H9 (cell line): Measurements from ENCODE around the gene PCNX3. TPM values are rescaled to one million over a fixed set of nuclear protein-coding genes. Genes with fewer than 3 reads are reported as not detected.

ENCODE experiments used
- DNase-seq: peaks from one replicate; pipeline ENCODE4 v3.0.0-alpha.2; 2017
- H2AFZ ChIP-seq: one replicate; pipeline ENCODE4 v1.6.1; 2013; ENCODE audit warnings: mild to moderate bottlenecking, low read length, control low read depth, moderate library complexity
- H2AK5ac ChIP-seq: 2 replicates; pipeline ENCODE4 v1.6.1; 2013; ENCODE audit warnings: low read length, control low read depth, mixed read lengths; ENCODE audit not compliant: insufficient read length
- H2BK120ac ChIP-seq: one replicate; pipeline ENCODE4 v1.6.1; 2013; ENCODE audit warnings: low read depth, mild to moderate bottlenecking, low read length, control low read depth, inconsistent platforms; ENCODE audit not compliant: poor library complexity, severe bottlenecking
- H2BK12ac ChIP-seq: 2 replicates; pipeline ENCODE4 v1.6.1; 2013; ENCODE audit warnings: low read length, control low read depth, mixed read lengths, low read depth; ENCODE audit not compliant: insufficient read length
- H2BK15ac ChIP-seq: 2 replicates; pipeline ENCODE4 v1.6.1; 2013; ENCODE audit warnings: low read depth, low read length, control low read depth
- H2BK20ac ChIP-seq: one replicate; pipeline ENCODE4 v1.6.1; 2013; ENCODE audit warnings: low read depth, mild to moderate bottlenecking, low read length, control low read depth, inconsistent platforms; ENCODE audit not compliant: poor library complexity, severe bottlenecking
- H2BK5ac ChIP-seq: 2 replicates; pipeline ENCODE4 v1.6.1; 2013; ENCODE audit warnings: low read length, control low read depth, mixed read lengths; ENCODE audit not compliant: insufficient read length
- H3K14ac ChIP-seq: 2 replicates; pipeline ENCODE4 v1.6.1; 2013; ENCODE audit warnings: low read length, control low read depth; ENCODE audit not compliant: insufficient read depth
- H3K18ac ChIP-seq: 2 replicates; pipeline ENCODE4 v1.6.1; 2013; ENCODE audit warnings: low read depth, mild to moderate bottlenecking, mixed read lengths, low read length, control low read depth; ENCODE audit not compliant: insufficient read length
- H3K23ac ChIP-seq: 2 replicates; pipeline ENCODE4 v1.6.1; 2013; ENCODE audit warnings: low read length, control low read depth, mixed read lengths, low read depth; ENCODE audit not compliant: insufficient read length
- H3K23me2 ChIP-seq: 2 replicates; pipeline ENCODE4 v1.6.1; 2013; ENCODE audit warnings: low read depth, mild to moderate bottlenecking, mixed read lengths, low read length, control low read depth; ENCODE audit not compliant: insufficient read length, poor library complexity, severe bottlenecking
- H3K27ac ChIP-seq: 2 replicates; pipeline ENCODE4 v1.5.1; 2013; ENCODE audit warnings: low read length, control low read depth, mixed read lengths, low read depth; ENCODE audit not compliant: insufficient read length
- H3K27me3 ChIP-seq: 2 replicates; pipeline ENCODE4 v1.6.1; 2013; ENCODE audit warnings: low read length, control low read depth, inconsistent platforms; ENCODE audit not compliant: insufficient read depth
- H3K4ac ChIP-seq: 2 replicates; pipeline ENCODE4 v1.6.1; 2013; ENCODE audit warnings: low read depth, mild to moderate bottlenecking, control low read depth, inconsistent platforms, low read length, moderate library complexity
- H3K4me1 ChIP-seq: 2 replicates; pipeline ENCODE4 v1.6.1; 2013; ENCODE audit warnings: low read length, control low read depth, inconsistent platforms; ENCODE audit not compliant: insufficient read depth
- H3K4me2 ChIP-seq: 2 replicates; pipeline ENCODE4 v1.6.1; 2013; ENCODE audit warnings: low read length, control low read depth, mixed read lengths; ENCODE audit not compliant: insufficient read length, insufficient read depth
- H3K56ac ChIP-seq: 2 replicates; pipeline ENCODE4 v1.6.1; 2013; ENCODE audit warnings: low read depth, mild to moderate bottlenecking, mixed read lengths, low read length, control low read depth; ENCODE audit not compliant: insufficient read length
- H3K79me1 ChIP-seq: 2 replicates; pipeline ENCODE4 v1.6.1; 2013; ENCODE audit warnings: low read depth, mild to moderate bottlenecking, moderate library complexity, low read length, control low read depth, inconsistent platforms; ENCODE audit not compliant: insufficient read depth, poor library complexity, severe bottlenecking
- H3K79me2 ChIP-seq: 2 replicates; pipeline ENCODE4 v1.6.1; 2013; ENCODE audit warnings: low read length, control low read depth, inconsistent platforms; ENCODE audit not compliant: insufficient read depth
- H3K9ac ChIP-seq: 2 replicates; pipeline ENCODE4 v1.6.1; 2013; ENCODE audit warnings: low read length, control low read depth, mixed read lengths; ENCODE audit not compliant: insufficient read length; ENCODE audit errors: extremely low read depth
- H3K9me3 ChIP-seq: one replicate; pipeline ENCODE4 v1.6.1; 2013; ENCODE audit warnings: low read depth, low read length, inconsistent platforms; ENCODE audit not compliant: control insufficient read depth
- H3T11ph ChIP-seq: one replicate; pipeline ENCODE4 v1.6.1; 2013; ENCODE audit warnings: mild to moderate bottlenecking, low read length, control low read depth, inconsistent platforms
- H4K20me1 ChIP-seq: one replicate; pipeline ENCODE4 v1.6.1; 2013; ENCODE audit not compliant: control insufficient read depth, insufficient read length, insufficient read depth
- H4K5ac ChIP-seq: 2 replicates; pipeline ENCODE4 v1.6.1; 2013; ENCODE audit warnings: low read depth, mild to moderate bottlenecking, mixed read lengths, low read length, control low read depth; ENCODE audit not compliant: insufficient read length
- H4K8ac ChIP-seq: replicated peaks from 2 replicates; pipeline ENCODE4 v1.6.1; 2013; ENCODE audit warnings: low read length, control low read depth, mixed read lengths, low read depth; ENCODE audit not compliant: insufficient read length
- H4K91ac ChIP-seq: 2 replicates; pipeline ENCODE4 v1.6.1; 2013; ENCODE audit warnings: low read depth, mild to moderate bottlenecking, moderate library complexity, mixed read lengths, low read length, control low read depth; ENCODE audit not compliant: insufficient read length
- H3K27ac Mint-ChIP-seq, 3 experiments: 2 replicates in 2 of 3; 3 replicates in 1 of 3; pipeline ENCODE4 v1.8.0; 2020 to 2021; ENCODE audit warnings: mixed read lengths in 3 of 3, mild to moderate bottlenecking in 1 of 3, moderate library complexity in 1 of 3
- H3K27me3 Mint-ChIP-seq: 2 replicates; pipeline ENCODE4 v1.8.0; 2021; ENCODE audit warnings: low read depth, mild to moderate bottlenecking, moderate library complexity, mixed read lengths
- H3K36me3 Mint-ChIP-seq, 3 experiments: 2 replicates in 2 of 3; 3 replicates in 1 of 3; pipeline ENCODE4 v1.8.0; 2020 to 2021; ENCODE audit warnings: low read depth in 3 of 3, mixed read lengths in 3 of 3; ENCODE audit not compliant: insufficient read depth in 1 of 3
- H3K4me1 Mint-ChIP-seq, 2 experiments: 2 replicates each; pipeline ENCODE4 v1.8.0; 2020; ENCODE audit warnings: mixed read lengths in 2 of 2
- H3K4me3 Mint-ChIP-seq, 2 experiments: 2 replicates in 1 of 2; 3 replicates in 1 of 2; pipeline ENCODE4 v1.8.0; 2020 to 2021; ENCODE audit warnings: mild to moderate bottlenecking in 2 of 2, mixed read lengths in 2 of 2, moderate library complexity in 1 of 2
- H3K9me3 Mint-ChIP-seq, 2 experiments: 2 replicates in 1 of 2; 3 replicates in 1 of 2; pipeline ENCODE4 v1.8.0; 2020; ENCODE audit warnings: mild to moderate bottlenecking in 2 of 2, mixed read lengths in 2 of 2, moderate library complexity in 1 of 2
- CTCF ChIP-seq: fragments of 200-600 bp; sonication (generic); conservative IDR thresholded peaks from 3 replicates; pipeline ENCODE4 v1.8.0; 2021; ENCODE audit warnings: antibody characterized with exemption, mild to moderate bottlenecking
- WGBS: extraction: QIAGEN DNeasy Blood & Tissue Kit; methylation state at CpG from one replicate; pipeline ENCODE4 v1.1.7; 2013; ENCODE audit warnings: missing lambda C conversion rate, low lambda C conversion rate, mixed read lengths; ENCODE audit not compliant: insufficient read length; ENCODE audit errors: extremely low coverage; 5-methylcytosine and 5-hydroxymethylcytosine counted together
- total RNA-seq: library from RNA; stranded (reverse); gene quantifications from 2 replicates; pipeline ENCODE4 v1.2.1, GENCODE V29; 2021

The PCNX3 gene
- total RNA-seq, 1 experiment from 2014 or later, result 50.5 TPM

GRCh38 chr11:65644837-65645236 lies 29.3 kb downstream of the PCNX3 start:
- Histone ChIP-seq H3K4me2 (no peak overlapping the region), H3K14ac (no peak overlapping the region), H3T11ph (no peak overlapping the region), H3K4me1 (peaks cover 5% of the 10 kb centered on the region; the same call in 1 of the 2 replicates), H3K23ac (no peak overlapping the region), H3K56ac (no peak overlapping the region), H3K27ac (no peak overlapping the region), H3K79me2 (no peaks in the 10 kb centered on the region), H2AK5ac (no peak overlapping the region), H2BK120ac (no peak overlapping the region), H3K27me3 (no peaks in the 10 kb centered on the region), H4K20me1 (peaks cover 5% of the 10 kb centered on the region), H4K5ac (no peak overlapping the region), H3K18ac (no peak overlapping the region), H4K8ac (no peak overlapping the region), H2BK15ac (no peak overlapping the region), H3K9me3 (no peaks in the 10 kb centered on the region), H2BK5ac (no peak overlapping the region), H3K9ac (no peak overlapping the region), H2AFZ (no peak overlapping the region), H2BK12ac (no peak overlapping the region), H3K79me1 (no peaks in the 10 kb centered on the region), H3K23me2 (peaks cover 11% of the 10 kb centered on the region), H2BK20ac (no peak overlapping the region), H3K4ac (no peak overlapping the region), H4K91ac (no peak overlapping the region)
- Mint-ChIP-seq H3K27ac (no peak overlapping the region; a peak in 1 of 7 replicates), H3K27me3 (peaks cover 2% of the 10 kb centered on the region; the same call in 1 of the 2 replicates), H3K9me3 (no peaks in the 10 kb centered on the region; a peak in 1 of 5 replicates), H3K4me1 (peaks cover 17 to 25% of the 10 kb centered on the region in 2 experiments), H3K36me3 (peaks cover under 1 to 7% (median 6%) of the 10 kb centered on the region in 3 experiments; a peak in 6 of 7 replicates), H3K4me3 (no peak overlapping the region)
- no peak for TF ChIP-seq CTCF
- no peak for DNase-seq
- WGBS, result no CpG with 5 or more reads among the region's 11 CpGs
